ENCODE results near the gene IRX3.

The IRX3 gene

DNA sequence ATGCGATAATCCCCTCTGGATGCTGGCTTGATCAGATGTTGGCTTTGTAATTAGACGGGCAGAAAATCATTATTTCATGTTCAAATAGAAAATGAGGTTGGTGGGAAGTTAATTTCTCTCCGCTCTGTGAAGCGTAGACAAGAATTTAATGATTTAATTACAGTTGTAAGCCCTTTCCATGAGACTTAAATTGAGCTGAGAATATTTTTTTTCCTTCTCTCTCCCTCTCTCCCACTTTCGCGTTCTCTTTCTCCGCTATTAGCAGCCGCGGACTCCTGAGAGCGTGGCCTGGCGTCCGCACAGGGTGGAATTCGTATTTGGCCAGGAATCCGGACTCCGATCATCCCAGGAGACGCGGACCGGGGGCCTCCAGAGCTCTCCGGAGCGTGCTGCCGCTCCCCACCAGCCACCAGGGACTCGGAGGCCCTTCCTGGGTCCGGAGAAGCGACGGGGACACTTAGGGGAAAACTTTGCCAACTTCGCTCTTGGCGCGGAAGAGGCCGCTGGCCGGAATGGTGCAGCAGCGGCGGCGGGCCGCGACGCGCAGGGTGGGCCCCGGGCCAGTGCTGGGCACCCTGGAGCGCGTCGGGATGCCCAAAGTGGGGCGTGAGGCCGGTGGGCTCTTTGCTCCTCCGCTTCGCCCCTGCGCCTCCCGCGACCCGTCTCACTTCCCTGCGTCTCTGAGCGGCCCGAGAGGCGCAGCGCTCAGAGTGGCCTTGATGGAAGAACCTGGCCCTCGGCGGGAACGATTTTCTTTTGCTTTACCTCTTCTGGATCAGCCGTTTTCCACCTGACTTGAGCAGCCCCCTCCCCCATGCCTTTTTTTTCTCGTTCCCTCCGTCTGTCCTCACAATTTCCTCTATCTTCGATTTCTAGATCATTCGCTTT lies 3.6 kb upstream of the IRX3 start:
- TF ChIP-seq, protein P1, sequence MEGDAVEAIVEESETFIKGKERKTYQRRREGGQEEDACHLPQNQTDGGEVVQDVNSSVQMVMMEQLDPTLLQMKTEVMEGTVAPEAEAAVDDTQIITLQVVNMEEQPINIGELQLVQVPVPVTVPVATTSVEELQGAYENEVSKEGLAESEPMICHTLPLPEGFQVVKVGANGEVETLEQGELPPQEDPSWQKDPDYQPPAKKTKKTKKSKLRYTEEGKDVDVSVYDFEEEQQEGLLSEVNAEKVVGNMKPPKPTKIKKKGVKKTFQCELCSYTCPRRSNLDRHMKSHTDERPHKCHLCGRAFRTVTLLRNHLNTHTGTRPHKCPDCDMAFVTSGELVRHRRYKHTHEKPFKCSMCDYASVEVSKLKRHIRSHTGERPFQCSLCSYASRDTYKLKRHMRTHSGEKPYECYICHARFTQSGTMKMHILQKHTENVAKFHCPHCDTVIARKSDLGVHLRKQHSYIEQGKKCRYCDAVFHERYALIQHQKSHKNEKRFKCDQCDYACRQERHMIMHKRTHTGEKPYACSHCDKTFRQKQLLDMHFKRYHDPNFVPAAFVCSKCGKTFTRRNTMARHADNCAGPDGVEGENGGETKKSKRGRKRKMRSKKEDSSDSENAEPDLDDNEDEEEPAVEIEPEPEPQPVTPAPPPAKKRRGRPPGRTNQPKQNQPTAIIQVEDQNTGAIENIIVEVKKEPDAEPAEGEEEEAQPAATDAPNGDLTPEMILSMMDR (IDR thresholded peaks at IDR 0.05): no peak

DNA sequence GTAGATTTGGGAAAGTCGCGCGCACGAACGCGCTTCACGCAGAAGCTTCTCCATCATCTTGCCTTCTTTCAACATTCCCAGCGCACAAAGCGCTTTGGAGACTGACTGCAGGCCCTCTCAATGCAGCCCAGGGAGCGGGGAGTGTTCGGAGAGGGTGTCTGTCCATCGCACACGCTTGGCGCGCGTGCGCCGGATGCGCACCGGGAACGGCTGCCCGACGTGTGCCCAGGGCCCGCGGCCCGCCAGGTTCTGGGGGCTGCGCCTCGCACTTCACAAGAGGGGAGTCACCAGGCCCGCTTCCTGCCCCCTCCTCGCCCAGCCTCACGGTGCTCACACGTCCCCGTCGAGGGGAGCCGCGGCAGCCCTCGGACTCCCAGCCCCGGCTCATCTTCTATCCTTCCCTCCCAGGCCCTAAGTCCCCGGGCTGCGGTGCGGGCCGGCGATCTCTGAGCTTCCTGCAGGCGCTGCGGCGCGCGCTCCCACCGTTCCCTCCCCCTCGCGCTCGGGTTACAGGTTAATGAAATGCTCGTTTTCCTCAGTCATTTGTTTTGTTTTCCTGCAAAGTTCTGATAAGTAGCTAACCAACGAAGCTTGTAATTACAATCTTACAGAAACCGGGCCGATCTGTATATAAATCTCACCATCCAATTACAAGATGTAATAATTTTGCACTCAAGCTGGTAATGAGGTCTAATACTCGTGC lies 2.8 kb upstream of the IRX3 start:
- TF ChIP-seq, protein P1 (IDR thresholded peaks at IDR 0.05): no peak

- TF ChIP-seq, protein P1 (IDR thresholded peaks at IDR 0.05): no peak
Observed at GRCh38 chr16:54288835-54289241, 2.3 kb upstream of the IRX3 start.

- TF ChIP-seq, protein P1 (IDR thresholded peaks at IDR 0.05): no peak
Observed at GRCh38 chr16:54288030-54288834, 1.6 kb upstream of the IRX3 start.

GRCh38 chr16:54287131-54288029 lies 793 bp upstream of the IRX3 start:
- TF ChIP-seq, protein P1 (IDR thresholded peaks at IDR 0.05): no peak

- TF ChIP-seq, protein P1 (IDR thresholded peaks at IDR 0.05): no peak
Observed at GRCh38 chr16:54286090-54286365, 559 bp downstream of the IRX3 start.

All from LNCAP (cell line).